Measurements from ENCODE around the gene XRCC4.

Gene XRCC4

DNA sequence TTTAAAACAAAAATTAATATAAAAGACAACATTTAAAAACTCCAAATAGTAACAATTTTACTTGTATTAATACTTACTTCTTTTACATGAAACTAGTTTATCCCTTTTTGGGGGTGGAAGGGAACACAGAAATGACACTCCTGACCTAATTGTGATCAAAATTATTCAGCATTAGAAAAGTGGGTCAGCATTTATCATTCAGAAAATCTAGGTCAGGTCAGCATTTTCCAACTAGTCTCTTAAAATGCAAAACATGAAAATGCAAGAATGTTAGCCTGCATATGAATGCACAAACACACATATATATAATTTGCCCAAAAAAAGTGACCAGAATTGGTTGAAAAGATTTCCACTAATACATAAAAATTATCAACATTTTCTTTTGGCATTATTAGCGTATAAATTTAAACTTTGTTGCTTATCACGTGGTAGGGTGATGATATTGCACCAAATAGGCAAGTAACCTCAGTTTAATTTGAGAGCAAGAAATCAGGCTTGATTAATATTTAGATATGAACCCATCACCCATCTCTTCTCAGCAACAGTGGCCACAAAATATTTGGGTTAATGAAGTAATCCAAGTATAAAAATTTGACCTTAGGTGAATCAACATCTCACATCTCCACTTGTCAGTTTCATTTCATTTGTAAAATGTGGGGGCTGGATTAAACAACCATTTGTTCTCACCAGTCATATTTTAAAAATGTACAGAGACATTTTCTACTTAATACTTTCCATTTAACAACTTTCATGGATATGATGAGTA is 5.9 kb upstream of the XRCC4 start:
- no peak for DNase-seq

- no peak for DNase-seq
These were observed 4.4 kb upstream of the XRCC4 start for GRCh38 chr5:83072966-83073365.

DNA sequence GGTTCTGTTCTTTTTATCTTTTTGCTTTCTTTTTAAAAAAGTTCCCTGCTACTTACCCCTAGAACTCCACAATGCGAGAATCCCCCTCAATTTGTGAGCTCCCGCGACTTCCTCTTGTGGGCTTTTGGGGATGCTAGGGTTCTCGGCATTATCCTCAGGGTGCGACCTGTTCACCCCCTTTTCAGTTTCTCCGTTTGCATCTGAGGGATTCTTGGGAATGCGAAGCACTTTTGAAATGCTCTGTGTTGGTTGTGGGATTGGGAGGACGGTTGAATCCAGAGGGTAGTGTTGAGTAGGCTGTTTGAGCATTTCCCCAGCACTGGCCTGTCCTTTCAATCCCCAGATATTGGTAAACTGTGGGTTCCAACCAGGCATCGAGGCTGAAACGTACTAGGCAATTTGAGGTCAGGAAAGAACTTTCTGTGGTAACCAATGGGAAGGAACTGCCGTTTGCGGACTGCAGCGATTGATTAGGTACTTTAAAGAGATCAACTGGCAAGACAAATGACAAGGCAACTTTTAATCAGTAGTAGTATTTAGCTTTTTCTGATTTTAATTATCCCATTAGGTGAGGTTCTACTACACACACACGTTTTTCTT is 415 bp downstream of the XRCC4 start:
- peak; percentile 76 for DNase-seq

DNA sequence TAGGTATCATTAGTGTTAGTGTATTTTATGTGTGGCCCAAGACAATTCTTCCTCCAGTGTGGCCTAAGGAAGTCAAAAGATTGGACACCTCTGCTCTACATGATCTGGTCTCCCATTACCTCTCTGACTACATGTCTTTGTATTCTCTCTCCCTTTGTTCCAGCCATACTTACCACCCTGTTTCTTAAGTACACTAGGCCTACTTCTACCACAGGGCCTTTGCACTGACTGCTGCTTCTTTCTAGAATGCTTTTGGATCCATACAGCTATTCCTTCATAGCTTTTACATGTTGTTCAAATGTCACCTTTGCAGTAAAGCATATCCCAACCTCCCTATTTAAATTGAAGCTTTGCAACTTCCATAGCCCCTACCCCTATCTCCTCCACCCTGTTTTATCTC is 5.4 kb downstream of the XRCC4 start:
- no peak for DNase-seq

GRCh38 chr5:83084336-83084735 is 7.0 kb downstream of the XRCC4 start:
- no peak for DNase-seq

GRCh38 chr5:83085106-83085505 is 7.8 kb downstream of the XRCC4 start:
- no peak for DNase-seq

GRCh38 chr5:83090169-83090568 is 12.8 kb downstream of the XRCC4 start:
- no peak for DNase-seq

GRCh38 chr5:83092619-83093018 is 15.3 kb downstream of the XRCC4 start:
- no peak for DNase-seq

GRCh38 chr5:83093692-83094091 is 16.3 kb downstream of the XRCC4 start:
- no peak for DNase-seq

- no peak for DNase-seq
These were observed 18.0 kb downstream of the XRCC4 start for GRCh38 chr5:83095163-83095956.

- no peak for DNase-seq
These were observed 18.7 kb downstream of the XRCC4 start for GRCh38 chr5:83095957-83096539.

DNA sequence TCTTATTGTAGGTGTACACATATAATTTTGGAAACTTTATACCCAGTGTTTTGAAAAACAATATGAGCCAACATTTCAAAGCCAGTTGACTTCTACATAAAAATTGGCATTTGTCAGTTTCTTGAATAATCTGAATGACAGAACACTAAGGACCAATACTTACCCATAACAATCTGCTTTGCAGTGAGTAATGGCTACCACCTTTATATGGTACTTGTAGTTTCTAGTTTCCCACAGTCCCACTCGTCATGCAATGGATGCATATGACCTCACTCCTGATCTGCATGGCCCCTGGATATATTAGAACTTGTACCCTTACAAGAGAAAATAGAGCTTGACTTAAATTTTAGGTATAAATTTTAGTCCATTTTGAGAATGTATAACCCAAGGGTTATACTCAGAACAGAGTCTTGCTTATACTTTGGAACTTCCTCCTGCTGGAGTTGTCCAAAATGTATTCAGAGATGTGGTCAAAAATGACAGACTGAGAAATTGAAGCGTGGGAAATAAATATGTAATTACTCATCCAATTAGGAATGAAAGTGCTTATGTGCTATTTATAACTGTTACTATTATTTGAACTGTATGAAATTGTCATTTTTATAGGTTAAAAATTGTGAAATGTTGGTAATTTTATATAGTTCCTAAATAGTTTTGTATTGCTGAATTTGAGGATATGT is 19.5 kb downstream of the XRCC4 start:
- no peak for DNase-seq

DNA sequence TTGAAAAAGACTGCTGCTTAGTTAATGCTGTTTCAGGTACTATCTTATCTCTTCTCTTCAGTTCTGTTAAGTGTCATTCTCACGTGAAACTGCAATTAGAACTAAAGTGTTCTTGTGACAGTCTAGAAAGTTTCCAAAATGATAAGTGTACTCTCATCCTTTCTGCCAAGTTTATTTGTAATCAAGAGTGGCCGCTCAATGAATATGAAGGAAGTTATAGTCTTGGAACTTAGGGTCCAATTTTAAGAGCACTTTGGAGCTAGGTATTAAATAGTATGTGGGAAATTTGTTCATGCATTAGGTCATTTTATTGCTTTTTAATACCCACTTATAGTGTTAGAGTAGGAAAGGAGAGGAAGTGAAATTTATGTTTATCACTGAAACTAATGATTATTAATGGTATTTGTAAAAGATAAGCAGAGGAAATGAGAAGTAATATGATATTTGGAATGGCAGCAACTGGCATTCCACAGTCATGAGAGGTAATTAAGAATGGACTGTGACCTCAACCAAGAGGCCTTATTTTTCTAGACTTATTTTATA is 20.4 kb downstream of the XRCC4 start:
- peak; percentile 50 for DNase-seq

GRCh38 chr5:83099001-83099400 is 21.7 kb downstream of the XRCC4 start:
- DNase-seq, result no peak

DNA sequence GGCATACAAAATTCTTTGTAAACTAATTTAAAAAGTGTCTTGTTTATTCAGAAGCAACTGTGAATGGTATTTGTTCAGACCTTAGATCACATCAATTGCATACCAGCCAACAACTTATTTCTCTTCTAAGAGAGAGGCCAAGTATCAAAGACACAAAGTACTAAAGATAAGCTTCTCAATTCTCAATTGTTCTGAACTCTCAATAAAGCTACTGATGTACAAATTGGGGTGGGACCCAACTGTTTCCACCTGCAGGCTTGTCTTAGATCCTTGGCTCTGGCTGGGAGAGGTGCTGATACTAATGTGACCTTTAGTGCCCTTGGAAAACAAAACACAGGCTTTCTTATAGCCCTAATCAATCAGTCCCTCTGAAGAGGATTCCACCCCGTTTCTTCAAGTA is 22.1 kb downstream of the XRCC4 start:
- DNase-seq, result peak; percentile 35

DNA sequence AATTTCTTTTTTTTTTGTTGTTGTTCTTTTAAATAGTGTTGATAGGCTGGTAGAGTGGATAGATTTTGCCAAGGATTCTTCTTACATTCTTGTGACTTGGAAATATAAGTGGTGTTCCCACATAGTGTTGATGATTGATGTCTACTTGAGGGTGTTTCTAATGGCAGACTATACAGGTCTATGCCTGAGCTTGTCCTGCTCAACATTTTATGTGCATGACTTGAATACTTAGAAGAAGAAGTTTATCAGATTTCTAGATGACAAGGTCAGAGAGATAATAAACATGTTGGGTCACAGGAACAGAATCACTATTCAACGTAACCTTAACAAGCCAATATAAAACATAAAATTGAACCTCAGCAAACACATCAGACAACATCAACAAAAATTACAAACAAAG is 24.2 kb downstream of the XRCC4 start:
- DNase-seq, result no peak

GRCh38 chr5:83102364-83102980 is 25.1 kb downstream of the XRCC4 start:
- DNase-seq, result peak; percentile 68

GRCh38 chr5:83104021-83104420 is 26.7 kb downstream of the XRCC4 start:
- peak; percentile 17 for DNase-seq

GRCh38 chr5:83107692-83108420 is 30.5 kb downstream of the XRCC4 start:
- DNase-seq, result no peak

DNA sequence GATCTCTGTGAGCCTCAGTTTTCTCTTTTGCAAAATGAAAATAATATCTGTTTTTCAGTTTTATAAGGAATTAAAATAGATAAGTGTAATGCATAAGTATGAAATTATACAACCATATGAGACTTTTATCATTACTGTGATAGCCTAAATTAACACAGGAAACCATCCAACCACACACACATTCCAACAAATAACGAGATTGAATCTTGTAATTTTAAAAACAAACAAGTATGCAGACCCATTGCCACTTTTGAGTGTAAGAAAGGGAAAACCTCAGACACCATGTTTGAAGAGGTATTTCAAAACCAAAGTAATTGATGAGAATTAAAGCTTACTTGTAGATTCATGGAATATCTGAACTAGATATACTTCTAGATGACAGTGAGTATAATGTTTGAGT is 32.0 kb downstream of the XRCC4 start:
- DNase-seq, result no peak

- DNase-seq, result no peak
These were observed 38.5 kb downstream of the XRCC4 start for GRCh38 chr5:83115816-83116215.

- DNase-seq, result no peak
These were observed 41.1 kb downstream of the XRCC4 start for GRCh38 chr5:83118471-83118870.
